ENCODE data around the gene PRDM7. TPM values are rescaled to one million over a fixed set of nuclear protein-coding genes. Genes with fewer than 3 reads are reported as not detected.
A peak's percentile ranks its signal among the peaks of the same experiment; 100 is the strongest.

The PRDM7 gene
- total RNA-seq, 4 donors from 2014 or later = not detected

GRCh38 chr16:90053902-90054500 lies 23.1 kb downstream of the PRDM7 start:
- peaks cover 0 to 16% (median 14%) of the 10 kb centered on the region in 3 donors for H3K9me3 ChIP-seq
- H3K27me3 ChIP-seq = peaks cover 0 to 13% (median 0%) of the 10 kb centered on the region in 4 donors
- TF ChIP-seq, protein P1, sequence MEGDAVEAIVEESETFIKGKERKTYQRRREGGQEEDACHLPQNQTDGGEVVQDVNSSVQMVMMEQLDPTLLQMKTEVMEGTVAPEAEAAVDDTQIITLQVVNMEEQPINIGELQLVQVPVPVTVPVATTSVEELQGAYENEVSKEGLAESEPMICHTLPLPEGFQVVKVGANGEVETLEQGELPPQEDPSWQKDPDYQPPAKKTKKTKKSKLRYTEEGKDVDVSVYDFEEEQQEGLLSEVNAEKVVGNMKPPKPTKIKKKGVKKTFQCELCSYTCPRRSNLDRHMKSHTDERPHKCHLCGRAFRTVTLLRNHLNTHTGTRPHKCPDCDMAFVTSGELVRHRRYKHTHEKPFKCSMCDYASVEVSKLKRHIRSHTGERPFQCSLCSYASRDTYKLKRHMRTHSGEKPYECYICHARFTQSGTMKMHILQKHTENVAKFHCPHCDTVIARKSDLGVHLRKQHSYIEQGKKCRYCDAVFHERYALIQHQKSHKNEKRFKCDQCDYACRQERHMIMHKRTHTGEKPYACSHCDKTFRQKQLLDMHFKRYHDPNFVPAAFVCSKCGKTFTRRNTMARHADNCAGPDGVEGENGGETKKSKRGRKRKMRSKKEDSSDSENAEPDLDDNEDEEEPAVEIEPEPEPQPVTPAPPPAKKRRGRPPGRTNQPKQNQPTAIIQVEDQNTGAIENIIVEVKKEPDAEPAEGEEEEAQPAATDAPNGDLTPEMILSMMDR (IDR thresholded peaks at IDR 0.05) = no peak
- no peak for TF ChIP-seq POLR2A (IDR thresholded peaks at IDR 0.05)
- intact Hi-C loops (cut with DNase I) = no loop called here
- no peak for DNase-seq
- no peak overlapping the region for H3K4me3 ChIP-seq
- no peak overlapping the region for H3K27ac ChIP-seq
- H3K4me1 ChIP-seq = no peaks in the 10 kb centered on the region
- H3K36me3 ChIP-seq = no peaks in the 10 kb centered on the region
- 38% methylated on average over 1 of the region's 1 CpG for WGBS, 2 donors

- WGBS, 2 donors = 86 to 87% methylated on average over 10 of the region's 10 CpGs
- Histone ChIP-seq H3K27me3 (peaks cover 0 to 28% (median 0%) of the 10 kb centered on the region in 4 donors), H3K36me3 (no peaks in the 10 kb centered on the region), H3K9me3 (peaks cover 0 to 16% (median 14%) of the 10 kb centered on the region in 3 donors), H3K4me3 (no peak overlapping the region), H3K27ac (no peak overlapping the region), H3K4me1 (peaks cover 12 to 22% (median 12%) of the 10 kb centered on the region in 3 donors)
- intact Hi-C loops (cut with DNase I) = no loop called here
- TF ChIP-seq, protein P1 (IDR thresholded peaks at IDR 0.05) = no peak
- no peak for TF ChIP-seq POLR2A (IDR thresholded peaks at IDR 0.05)
- DNase-seq = no peak
These were observed 26.2 kb downstream of the PRDM7 start for GRCh38 chr16:90050969-90051368.

DNA sequence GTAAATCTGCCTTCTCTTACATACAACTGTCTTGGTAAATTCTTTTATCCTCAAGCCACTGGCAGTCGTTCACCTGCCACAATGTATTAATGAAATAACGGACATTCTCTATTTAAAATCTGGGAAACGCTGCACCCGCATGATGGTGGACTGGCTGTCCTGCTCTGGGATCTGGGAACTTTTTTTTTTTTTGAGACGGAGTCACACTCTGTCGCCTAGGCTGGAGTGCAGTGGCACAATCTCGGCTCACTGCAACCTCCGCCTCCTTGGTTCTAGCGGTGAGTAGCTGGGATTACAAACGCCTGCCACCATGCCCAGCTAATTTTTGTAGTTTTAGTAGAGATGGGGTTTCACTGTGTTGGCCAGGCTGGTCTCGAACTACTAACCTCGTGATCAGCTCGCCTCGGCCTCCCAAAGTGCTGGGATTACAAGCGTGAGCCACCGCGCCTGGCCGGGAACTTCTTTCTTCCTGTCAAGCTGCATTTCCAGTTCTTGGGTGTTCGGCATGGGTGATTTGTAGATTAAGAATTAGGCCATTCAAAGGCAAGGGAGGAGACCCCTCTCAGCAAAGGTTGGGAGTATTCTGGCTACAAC lies 28.3 kb downstream of the PRDM7 start:
- Histone ChIP-seq H3K4me3 (no peak overlapping the region), H3K9me3 (peaks cover 0 to 2% (median 1%) of the 10 kb centered on the region in 3 donors), H3K27me3 (peaks cover 0 to 16% (median 0%) of the 10 kb centered on the region in 4 donors), H3K27ac (peak overlapping the region in 2 of 4 donors; percentile 35 to 36), H3K4me1 (peaks cover 16 to 44% (median 16%) of the 10 kb centered on the region in 3 donors), H3K36me3 (no peaks in the 10 kb centered on the region)
- TF ChIP-seq, protein P1 (IDR thresholded peaks at IDR 0.05) = no peak
- no peak for TF ChIP-seq POLR2A (IDR thresholded peaks at IDR 0.05)
- DNase-seq = no peak
- intact Hi-C loops (cut with DNase I) = no loop called here
- 63 to 89% methylated on average over 8 to 10 of the region's 19 CpGs for WGBS, 2 donors

- no peak overlapping the region for H3K4me3 ChIP-seq
- 43 to 57% methylated on average over 12 of the region's 12 CpGs for WGBS, 2 donors
- DNase-seq = no peak
- no peaks in the 10 kb centered on the region for H3K9me3 ChIP-seq
- TF ChIP-seq POLR2A (IDR thresholded peaks at IDR 0.05) = no peak
- TF ChIP-seq, protein P1 (IDR thresholded peaks at IDR 0.05) = no peak
- intact Hi-C loops (cut with DNase I) = no loop called here
- H3K27me3 ChIP-seq = peaks cover 0 to 16% (median 0%) of the 10 kb centered on the region in 4 donors
- no peaks in the 10 kb centered on the region for H3K36me3 ChIP-seq
- peak overlapping the region in 3 of 4 donors; percentile 35 to 42 (median 36) for H3K27ac ChIP-seq
- H3K4me1 ChIP-seq = peaks cover 16 to 49% (median 21%) of the 10 kb centered on the region in 3 donors
These were observed 28.8 kb downstream of the PRDM7 start for GRCh38 chr16:90048347-90048722.

DNA sequence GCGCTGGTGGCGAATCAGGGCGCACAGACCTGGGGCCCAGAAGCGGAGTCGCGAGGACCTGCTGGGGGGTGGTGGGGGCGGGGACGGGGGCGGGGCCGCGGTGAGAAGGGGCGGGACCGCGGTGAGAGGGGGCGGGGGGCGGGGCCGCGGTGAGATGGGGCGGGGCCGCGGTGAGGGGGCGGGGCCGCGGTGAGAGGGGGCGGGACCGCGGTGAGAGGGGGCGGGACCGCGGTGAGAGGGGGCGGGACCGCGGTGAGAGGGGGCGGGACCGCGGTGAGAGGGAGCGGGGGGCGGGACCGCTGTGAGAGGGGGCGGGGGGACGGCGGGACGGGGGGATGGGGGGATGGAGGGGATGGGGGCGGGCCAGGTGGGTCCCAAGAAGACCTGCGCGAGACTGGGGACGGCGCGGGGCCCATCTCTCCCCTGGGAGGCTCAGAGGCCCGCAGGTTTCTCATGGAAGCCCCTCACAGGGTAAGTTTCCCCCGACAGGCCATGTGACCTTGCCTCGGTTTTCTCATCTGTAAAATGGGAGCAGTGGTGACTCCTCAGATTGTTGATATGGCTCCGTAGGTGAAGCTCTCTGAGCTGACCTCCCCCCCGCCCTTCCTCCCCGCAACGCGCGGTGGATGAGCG lies 29.3 kb downstream of the PRDM7 start:
- H3K4me3 ChIP-seq = peak overlapping the region; percentile 40 to 69 (median 46)
- H3K4me1 ChIP-seq = peaks cover 16 to 54% (median 22%) of the 10 kb centered on the region in 3 donors
- TF ChIP-seq, protein P1 (IDR thresholded peaks at IDR 0.05) = no peak
- TF ChIP-seq POLR2A (IDR thresholded peaks at IDR 0.05) = no peak
- peaks cover 0 to 5% (median 0%) of the 10 kb centered on the region in 3 donors for H3K36me3 ChIP-seq
- H3K27me3 ChIP-seq = peaks cover 0 to 16% (median 0%) of the 10 kb centered on the region in 4 donors
- WGBS, 2 donors = 33 to 50% methylated on average over 13 to 18 of the region's 59 CpGs
- intact Hi-C loops (cut with DNase I) = no loop called here
- H3K9me3 ChIP-seq = no peaks in the 10 kb centered on the region
- DNase-seq = no peak
- H3K27ac ChIP-seq = peak overlapping the region; percentile 55 to 85 (median 62)

Measured in esophagus squamous epithelium (tissue), 5 donors.